RWPE2 (cell line): ENCODE data around the gene ARL1.
"Not testable (repeated sequence)": the region's sequence is repeated elsewhere in the genome, so short reads cannot be mapped to it uniquely, and the experiment has no call there.

Experiments
- ATAC-seq: fragments of 200-7000 bp; cut with Tn5 transposase; 3 replicates; pipeline ENCODE4 v1.9.1; 2021; ENCODE audit warnings: low read depth
- DNase-seq: peaks from one replicate; pipeline ENCODE4 v3.0.0-alpha.2; 2020; ENCODE audit warnings: low spot score
- H3K27ac ChIP-seq: fragments of 450-650 bp; 2 replicates; pipeline ENCODE4 v1.5.1; 2017; ENCODE audit warnings: mild to moderate bottlenecking; ENCODE audit not compliant: poor library complexity, severe bottlenecking
- H3K27me3 ChIP-seq: fragments of 250-450 bp; sonication (Bioruptor Pico); 2 replicates; pipeline ENCODE4 v1.5.1; 2021; ENCODE audit warnings: mild to moderate bottlenecking, moderate library complexity; ENCODE audit not compliant: insufficient read depth, poor library complexity, severe bottlenecking
- H3K36me3 ChIP-seq: fragments of 250-450 bp; sonication (Bioruptor Pico); 2 replicates; pipeline ENCODE4 v1.5.1; 2020; ENCODE audit warnings: low read depth, mild to moderate bottlenecking, moderate library complexity
- H3K4me1 ChIP-seq: fragments of 250-450 bp; sonication (Bioruptor Pico); 2 replicates; pipeline ENCODE4 v1.5.1; 2021; ENCODE audit warnings: mild to moderate bottlenecking, moderate library complexity; ENCODE audit not compliant: insufficient read depth, poor library complexity, severe bottlenecking
- H3K4me3 ChIP-seq: fragments of 250-450 bp; sonication (Bioruptor Pico); 2 replicates; pipeline ENCODE4 v1.5.1; 2021; ENCODE audit warnings: mild to moderate bottlenecking, moderate library complexity; ENCODE audit not compliant: severe bottlenecking
- H3K9me3 ChIP-seq: fragments of 250-450 bp; sonication (Bioruptor Pico); 2 replicates; pipeline ENCODE4 v1.5.1; 2021; ENCODE audit warnings: mild to moderate bottlenecking, moderate library complexity; ENCODE audit not compliant: severe bottlenecking
- TF ChIP-seq, protein P1 (sequence below): fragments of 450-650 bp; IDR thresholded peaks from one replicate; pipeline ENCODE4 v1.5.1; 2017; ENCODE audit warnings: mild to moderate bottlenecking, moderate library complexity; ENCODE audit not compliant: poor library complexity, severe bottlenecking

Gene ARL1

DNA sequence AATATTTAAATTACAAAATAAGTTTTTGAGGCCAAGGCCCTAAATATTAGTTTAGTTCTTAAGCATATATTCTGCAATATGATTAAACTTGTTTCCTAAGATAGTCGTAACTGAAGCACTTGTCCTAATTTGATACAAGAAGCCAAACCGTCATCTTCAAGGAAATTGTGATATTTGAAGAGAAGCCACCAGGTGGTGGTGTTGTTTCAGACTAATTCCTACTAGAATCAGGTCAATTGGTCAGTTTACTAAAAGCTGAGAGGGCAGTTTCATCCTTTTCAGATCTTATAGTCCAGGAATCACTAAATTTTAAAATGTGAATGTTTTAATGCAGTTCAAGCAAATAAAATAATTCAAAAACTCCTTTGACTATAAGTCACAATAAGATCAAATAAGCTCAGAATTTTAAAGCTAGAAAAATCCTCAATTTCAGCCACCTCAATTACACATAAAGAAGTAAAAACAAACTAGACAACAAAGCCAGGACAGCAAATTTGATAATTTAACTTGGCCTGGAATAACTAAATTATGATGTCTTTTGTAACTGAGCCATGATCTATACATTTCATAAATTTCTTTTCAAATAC lies 7.1 kb upstream of the ARL1 start:
- Histone ChIP-seq H3K27ac (no peak overlapping the region), H3K4me1 (no peaks in the 10 kb centered on the region), H3K4me3 (no peak overlapping the region), H3K27me3 (no peaks in the 10 kb centered on the region), H3K36me3 (no peaks in the 10 kb centered on the region), H3K9me3 (no peaks in the 10 kb centered on the region)
- ATAC-seq: peak; percentile 51; the same call in 1 of the 3 replicates
- TF ChIP-seq, protein P1, sequence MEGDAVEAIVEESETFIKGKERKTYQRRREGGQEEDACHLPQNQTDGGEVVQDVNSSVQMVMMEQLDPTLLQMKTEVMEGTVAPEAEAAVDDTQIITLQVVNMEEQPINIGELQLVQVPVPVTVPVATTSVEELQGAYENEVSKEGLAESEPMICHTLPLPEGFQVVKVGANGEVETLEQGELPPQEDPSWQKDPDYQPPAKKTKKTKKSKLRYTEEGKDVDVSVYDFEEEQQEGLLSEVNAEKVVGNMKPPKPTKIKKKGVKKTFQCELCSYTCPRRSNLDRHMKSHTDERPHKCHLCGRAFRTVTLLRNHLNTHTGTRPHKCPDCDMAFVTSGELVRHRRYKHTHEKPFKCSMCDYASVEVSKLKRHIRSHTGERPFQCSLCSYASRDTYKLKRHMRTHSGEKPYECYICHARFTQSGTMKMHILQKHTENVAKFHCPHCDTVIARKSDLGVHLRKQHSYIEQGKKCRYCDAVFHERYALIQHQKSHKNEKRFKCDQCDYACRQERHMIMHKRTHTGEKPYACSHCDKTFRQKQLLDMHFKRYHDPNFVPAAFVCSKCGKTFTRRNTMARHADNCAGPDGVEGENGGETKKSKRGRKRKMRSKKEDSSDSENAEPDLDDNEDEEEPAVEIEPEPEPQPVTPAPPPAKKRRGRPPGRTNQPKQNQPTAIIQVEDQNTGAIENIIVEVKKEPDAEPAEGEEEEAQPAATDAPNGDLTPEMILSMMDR: peak; percentile 84
- no peak for DNase-seq

DNA sequence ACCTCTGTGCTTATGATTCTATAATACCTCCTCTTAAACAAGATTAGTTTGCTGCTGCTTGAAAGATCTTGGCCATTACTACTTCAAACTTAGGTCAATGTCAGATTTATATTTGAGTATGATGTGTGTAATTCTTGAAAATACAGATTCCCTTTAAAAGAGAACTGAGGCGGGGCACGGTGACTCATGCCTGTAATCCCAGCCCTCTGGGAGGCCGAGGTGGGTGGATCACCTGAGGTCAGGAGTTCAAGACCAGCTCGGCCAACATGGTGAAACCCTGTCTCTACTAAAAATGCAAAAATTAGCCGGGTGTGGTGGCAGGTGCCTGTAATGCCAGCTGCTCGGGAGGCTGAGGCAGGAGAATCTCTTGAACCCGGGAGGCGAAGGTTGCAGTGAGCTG lies 2.6 kb upstream of the ARL1 start:
- not testable (repeated sequence) for H3K9me3 ChIP-seq, DNase-seq, H3K36me3 ChIP-seq, ATAC-seq, H3K27ac ChIP-seq, H3K27me3 ChIP-seq, H3K4me3 ChIP-seq
- H3K4me1 ChIP-seq: peaks cover 10% of the 10 kb centered on the region

DNA sequence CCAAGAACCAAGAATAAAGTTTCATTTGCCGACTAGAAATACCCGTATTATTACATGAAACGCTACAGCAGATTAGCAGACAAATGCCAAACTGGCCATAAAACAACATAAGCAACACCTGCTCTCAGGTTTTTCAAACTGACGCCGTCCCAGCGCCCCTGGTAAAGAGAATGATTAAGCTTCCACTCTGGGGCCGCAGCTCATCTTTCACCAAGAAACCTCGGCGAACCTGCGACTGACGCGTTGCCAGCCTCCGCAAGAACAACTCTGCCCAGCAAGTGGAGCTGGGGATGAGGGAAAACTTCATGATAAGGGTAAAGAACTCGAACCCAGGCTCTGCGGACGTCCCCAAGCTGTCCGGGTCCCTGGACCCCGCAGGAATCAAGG lies 530 bp downstream of the ARL1 start:
- H3K36me3 ChIP-seq: peaks cover 23% of the 10 kb centered on the region
- no peak for DNase-seq
- no peaks in the 10 kb centered on the region for H3K27me3 ChIP-seq
- no peaks in the 10 kb centered on the region for H3K9me3 ChIP-seq
- ATAC-seq: peak; percentile 44
- peak overlapping the region; percentile 75 for H3K27ac ChIP-seq
- TF ChIP-seq, protein P1: no peak
- H3K4me1 ChIP-seq: peaks cover 10% of the 10 kb centered on the region
- H3K4me3 ChIP-seq: peak overlapping the region; percentile 73

DNA sequence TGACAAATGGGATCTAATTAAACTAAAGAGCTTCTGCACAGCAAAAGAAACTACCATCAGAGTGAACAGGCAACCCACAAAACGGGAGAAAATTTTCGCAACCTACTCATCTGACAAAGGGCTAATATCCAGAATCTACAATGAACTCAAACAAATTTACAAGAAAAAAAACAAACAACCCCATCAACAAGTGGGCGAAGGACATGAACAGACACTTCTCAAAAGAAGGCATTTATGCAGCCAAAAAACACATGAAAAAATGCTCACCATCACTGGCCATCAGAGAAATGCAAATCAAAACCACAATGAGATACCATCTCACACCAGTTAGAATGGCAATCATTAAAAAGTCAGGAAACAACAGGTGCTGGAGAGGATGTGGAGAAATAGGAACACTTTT lies 16.4 kb downstream of the ARL1 start:
- not testable (repeated sequence) for H3K4me3 ChIP-seq, H3K9me3 ChIP-seq, H3K27ac ChIP-seq, DNase-seq, H3K27me3 ChIP-seq, ATAC-seq, H3K4me1 ChIP-seq
- H3K36me3 ChIP-seq: peaks cover 63% of the 10 kb centered on the region

DNA sequence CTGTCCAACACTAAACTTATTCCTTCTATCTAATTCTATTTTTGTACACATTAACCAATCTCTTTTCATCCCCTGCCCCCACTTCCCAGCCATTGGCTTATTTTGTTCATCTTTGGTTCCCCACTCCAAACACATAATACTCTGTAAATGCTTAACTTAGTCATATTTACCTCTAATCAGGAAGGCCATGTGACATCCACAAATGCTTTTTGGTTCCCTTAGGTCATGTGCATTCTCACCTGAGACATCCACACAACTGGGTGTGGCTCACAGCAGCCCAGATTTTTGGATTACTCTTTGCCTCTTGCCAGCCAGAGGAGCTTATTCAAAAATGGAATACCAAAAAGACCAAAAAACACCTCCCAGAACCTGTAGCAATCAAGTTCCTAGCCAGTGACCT lies 28.4 kb downstream of the ARL1 start:
- H3K36me3 ChIP-seq: peaks cover 70% of the 10 kb centered on the region

DNA sequence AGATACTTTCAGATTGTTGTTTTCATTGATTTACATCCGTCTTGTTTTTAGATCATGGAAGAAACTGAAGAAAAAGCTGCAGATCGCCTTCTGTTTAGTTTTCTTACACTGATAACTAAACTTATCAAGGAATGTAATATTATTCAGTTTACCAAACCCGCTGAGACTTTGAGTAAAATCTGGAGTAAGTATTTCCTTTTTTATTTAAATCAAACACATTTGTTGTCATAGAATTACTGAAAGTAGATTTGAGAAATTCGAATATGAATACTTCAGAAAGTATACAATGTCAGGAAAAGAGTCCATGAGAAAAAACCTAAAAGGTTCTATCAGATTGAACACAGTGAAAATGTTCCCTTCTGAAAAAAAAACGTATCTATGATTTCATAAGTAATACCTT lies 32.0 kb downstream of the ARL1 start:
- Histone ChIP-seq H3K4me1 (no peaks in the 10 kb centered on the region), H3K36me3 (peaks cover 73% of the 10 kb centered on the region)

More for the DNA sequence above, 28.4 kb downstream of the ARL1 start:
- no peak for ATAC-seq
- H3K4me3 ChIP-seq: no peak overlapping the region
- no peaks in the 10 kb centered on the region for H3K27me3 ChIP-seq
- DNase-seq: no peak
- H3K4me1 ChIP-seq: no peaks in the 10 kb centered on the region
- H3K27ac ChIP-seq: no peak overlapping the region
- H3K9me3 ChIP-seq: no peaks in the 10 kb centered on the region
- TF ChIP-seq, protein P1: no peak

More for the DNA sequence above, 32.0 kb downstream of the ARL1 start:
- Histone ChIP-seq H3K9me3 (no peaks in the 10 kb centered on the region), H3K4me3 (no peak overlapping the region), H3K27me3 (no peaks in the 10 kb centered on the region), H3K27ac (no peak overlapping the region)
- DNase-seq (no peak), ATAC-seq (no peak)
- TF ChIP-seq, protein P1: no peak
